Activated CD4-positive, alpha-beta T cell treated with anti-CD3 and anti-CD28 coated beads for 36 hours (primary cell): ENCODE measurements around the gene UBE2J2. TPM values are rescaled to one million over a fixed set of nuclear protein-coding genes. Genes with fewer than 3 reads are reported as not detected.

Experiments used
- ATAC-seq: fragments of 200-7000 bp; cut with Tn5 transposase; one replicate; pipeline ENCODE4 v1.10.0; 2021; ENCODE audit warnings: mild to moderate bottlenecking, moderate library complexity
- CTCF ChIA-PET: fragments of 350-600 bp; sonication (Branson Sonifier 250); formaldehyde crosslinking; loops from one replicate; lab custom pipeline; 2021; ENCODE audit warnings: antibody characterized with exemption; lab: Charles Lee
- POLR2A ChIA-PET: fragments of 350-600 bp; sonication (Branson Sonifier 250); formaldehyde crosslinking; loops from one replicate; lab custom pipeline; 2021; ENCODE audit warnings: antibody characterized with exemption, inconsistent platforms; lab: Charles Lee
- DNase-seq: peaks from one replicate; pipeline ENCODE4 v3.0.0-alpha.2; 2020
- H3K27ac Mint-ChIP-seq: one replicate; pipeline ENCODE4 v1.8.0; 2021; ENCODE audit warnings: mixed read lengths
- H3K27me3 Mint-ChIP-seq: one replicate; pipeline ENCODE4 v1.8.0; 2021; ENCODE audit warnings: mixed read lengths
- H3K36me3 Mint-ChIP-seq: one replicate; pipeline ENCODE4 v1.8.0; 2021; ENCODE audit warnings: low read depth, mixed read lengths
- H3K4me1 Mint-ChIP-seq: one replicate; pipeline ENCODE4 v1.8.0; 2021; ENCODE audit warnings: mixed read lengths
- H3K4me3 Mint-ChIP-seq: one replicate; pipeline ENCODE4 v1.8.0; 2021; ENCODE audit warnings: mild to moderate bottlenecking, moderate library complexity, mixed read lengths
- H3K9me3 Mint-ChIP-seq: one replicate; pipeline ENCODE4 v1.8.0; 2021; ENCODE audit warnings: low read depth, mixed read lengths
- intact Hi-C, 2 experiments: fragments of 100-400 bp; cut with DNase I in 1 of 2; cut with micrococcal nuclease in 1 of 2; formaldehyde crosslinking; loops; one replicate each; pipeline versions ENCODE4 v1.14.2 to v1.15.1; 2022 to 2024; cut with DNase I, micrococcal nuclease
- total RNA-seq, 2 experiments: library from RNA; stranded (reverse); gene quantifications; one replicate each; pipeline ENCODE4 v1.2.3, GENCODE V29; 2021

The UBE2J2 gene
- total RNA-seq, 2 experiments from 2014 or later, result 57.4 to 60.2 TPM

DNA sequence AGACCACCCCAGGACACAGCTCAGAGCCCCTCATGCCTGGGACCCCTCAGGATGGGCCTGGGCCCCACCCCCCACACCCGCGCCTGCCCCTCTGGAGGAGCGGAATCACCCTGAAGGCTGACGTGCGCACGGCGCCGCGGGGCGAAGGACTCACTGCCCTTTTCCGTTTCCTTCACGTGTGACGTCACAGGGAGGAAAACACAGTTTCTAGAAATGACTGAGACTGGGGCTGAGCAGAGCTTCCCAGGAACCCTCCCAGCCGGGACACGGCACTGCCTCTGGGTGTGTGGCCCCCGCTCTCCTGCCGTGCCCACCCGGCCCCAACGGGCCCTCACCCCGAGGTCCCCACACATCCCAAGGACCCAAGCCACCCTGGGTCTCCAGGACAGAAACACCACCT is 54.3 kb downstream of the UBE2J2 start:
- H3K4me3 Mint-ChIP-seq, result peak overlapping the region; percentile 66
- peak; percentile 28 for ATAC-seq
- peak; percentile 78 for DNase-seq
- H3K4me1 Mint-ChIP-seq, result peaks cover 46% of the 10 kb centered on the region
- H3K36me3 Mint-ChIP-seq, result peaks cover 71% of the 10 kb centered on the region
- peak overlapping the region; percentile 92 for H3K27ac Mint-ChIP-seq
- POLR2A ChIA-PET, result no interaction called here
- intact Hi-C loops, result loop anchor here in 1 of 2 experiments (5.0 kb wide), 1 partner anchor 53 kb away; the partner anchor contains the start of gene UBE2J2
- no peaks in the 10 kb centered on the region for H3K9me3 Mint-ChIP-seq
- no peaks in the 10 kb centered on the region for H3K27me3 Mint-ChIP-seq
- CTCF ChIA-PET, result no interaction called here

DNA sequence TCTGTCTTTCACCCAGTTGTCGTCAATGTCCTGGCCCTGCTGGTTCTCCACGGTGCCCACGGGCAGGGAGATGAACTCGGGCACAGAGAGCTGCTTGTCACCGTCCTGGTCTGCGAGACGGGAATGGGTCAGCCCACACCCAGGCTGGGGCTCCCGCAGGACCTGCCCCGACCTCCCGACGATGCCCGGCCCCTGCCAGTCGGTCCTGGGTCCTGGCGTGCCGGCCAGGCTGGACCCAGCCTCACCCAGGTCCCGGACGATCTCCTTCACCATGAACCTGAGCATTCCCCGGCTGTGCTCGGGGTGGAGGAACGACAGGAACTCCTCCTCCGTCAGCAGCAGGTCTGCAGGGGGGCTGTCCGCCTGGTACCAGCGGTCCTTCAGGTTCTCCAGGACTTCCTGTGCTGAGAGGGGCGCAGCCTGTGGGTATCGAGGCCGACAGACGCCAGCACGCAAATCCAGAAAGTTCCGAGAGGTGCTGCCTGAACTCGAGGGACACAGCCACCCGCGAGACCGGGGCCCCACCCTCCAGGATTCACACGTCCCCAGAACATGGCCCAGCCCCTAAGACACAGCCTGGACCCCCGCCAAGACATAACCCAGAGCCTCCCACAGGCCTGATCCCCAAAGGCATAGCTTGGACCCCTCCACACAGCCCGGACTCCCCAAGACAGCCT is 55.0 kb downstream of the UBE2J2 start:
- H3K4me3 Mint-ChIP-seq, result peak overlapping the region; percentile 66
- no peaks in the 10 kb centered on the region for H3K9me3 Mint-ChIP-seq
- DNase-seq (no peak), ATAC-seq (no peak)
- ChIA-PET POLR2A (interaction anchor here (0.7 kb wide), 1 partner anchor 10 kb away, joined by 4 read pairs; no protein-coding TSS in a partner anchor), CTCF (interaction anchor here (0.9 kb wide), 1 partner anchor 96 kb away, joined by 6 read pairs; no protein-coding TSS in a partner anchor)
- peaks cover 49% of the 10 kb centered on the region for H3K4me1 Mint-ChIP-seq
- H3K27ac Mint-ChIP-seq, result peak overlapping the region; percentile 92
- peaks cover 72% of the 10 kb centered on the region for H3K36me3 Mint-ChIP-seq
- intact Hi-C loops, result loop anchor here in 1 of 2 experiments (5.0 kb wide), 1 partner anchor 54 kb away; the partner anchor contains the start of gene UBE2J2
- no peaks in the 10 kb centered on the region for H3K27me3 Mint-ChIP-seq

DNA sequence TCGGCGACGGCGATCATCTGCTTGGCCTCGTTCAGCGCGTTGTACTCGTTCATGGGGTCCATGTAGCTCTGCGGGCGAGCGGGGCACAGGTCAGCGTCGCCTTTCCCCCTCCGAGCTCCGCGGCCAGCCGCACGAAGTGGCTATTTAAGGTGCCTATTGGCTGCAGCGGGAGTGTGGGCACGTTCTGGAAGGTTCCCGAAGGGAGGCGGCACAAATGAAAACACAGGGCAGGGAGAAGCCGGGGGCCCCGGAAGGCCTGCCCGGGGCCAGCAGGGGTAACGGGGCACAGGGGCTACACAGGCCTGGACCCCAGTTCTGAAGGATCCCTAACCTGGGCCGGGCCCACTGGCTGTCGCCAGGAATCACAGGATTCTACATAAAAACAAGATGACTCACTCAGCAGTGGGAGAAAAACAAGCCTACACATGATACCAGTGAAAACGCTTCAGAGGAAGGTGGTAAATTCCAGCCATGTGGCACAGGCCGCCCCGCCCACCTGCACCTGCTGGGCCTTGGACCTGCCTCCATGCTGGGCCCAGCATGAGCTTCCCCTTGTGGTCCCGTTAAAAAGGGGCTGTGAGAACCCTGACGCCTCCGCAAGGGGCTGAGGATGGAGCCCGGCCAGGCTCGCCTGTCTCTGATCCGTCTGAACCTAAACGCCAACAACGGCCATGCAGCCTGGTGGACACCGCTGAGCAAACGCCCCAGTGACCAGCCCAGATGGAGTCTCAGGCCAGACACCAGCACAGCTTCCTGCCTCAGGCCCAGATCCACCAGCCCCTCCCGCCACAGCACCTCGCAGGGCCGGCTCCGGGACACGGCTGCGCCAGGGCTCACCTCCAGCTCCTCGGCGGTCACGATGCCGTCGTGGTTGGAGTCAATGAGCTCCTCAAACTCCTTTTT is 55.8 kb downstream of the UBE2J2 start:
- peak overlapping the region; percentile 66 for H3K4me3 Mint-ChIP-seq
- intact Hi-C loops, result loop anchor here (1.0 to 5.0 kb wide), 3 partner anchors 17 to 54 kb away; partner anchors contain the start of gene UBE2J2 (in 1 of the 2)
- H3K36me3 Mint-ChIP-seq, result peaks cover 68% of the 10 kb centered on the region
- H3K27me3 Mint-ChIP-seq, result no peaks in the 10 kb centered on the region
- peak; percentile 4 for ATAC-seq
- ChIA-PET CTCF (interaction anchor here (0.6 to 1.6 kb wide), 3 partner anchors 12 to 225 kb away, joined by 3 to 6 read pairs (median 6); partner anchors contain the start of gene TNFRSF18), POLR2A (interaction anchor here (0.7 kb wide), 1 partner anchor 10 kb away, joined by 4 read pairs; no protein-coding TSS in a partner anchor)
- H3K4me1 Mint-ChIP-seq, result peaks cover 49% of the 10 kb centered on the region
- DNase-seq, result peak; percentile 77
- no peaks in the 10 kb centered on the region for H3K9me3 Mint-ChIP-seq
- H3K27ac Mint-ChIP-seq, result peak overlapping the region; percentile 92

DNA sequence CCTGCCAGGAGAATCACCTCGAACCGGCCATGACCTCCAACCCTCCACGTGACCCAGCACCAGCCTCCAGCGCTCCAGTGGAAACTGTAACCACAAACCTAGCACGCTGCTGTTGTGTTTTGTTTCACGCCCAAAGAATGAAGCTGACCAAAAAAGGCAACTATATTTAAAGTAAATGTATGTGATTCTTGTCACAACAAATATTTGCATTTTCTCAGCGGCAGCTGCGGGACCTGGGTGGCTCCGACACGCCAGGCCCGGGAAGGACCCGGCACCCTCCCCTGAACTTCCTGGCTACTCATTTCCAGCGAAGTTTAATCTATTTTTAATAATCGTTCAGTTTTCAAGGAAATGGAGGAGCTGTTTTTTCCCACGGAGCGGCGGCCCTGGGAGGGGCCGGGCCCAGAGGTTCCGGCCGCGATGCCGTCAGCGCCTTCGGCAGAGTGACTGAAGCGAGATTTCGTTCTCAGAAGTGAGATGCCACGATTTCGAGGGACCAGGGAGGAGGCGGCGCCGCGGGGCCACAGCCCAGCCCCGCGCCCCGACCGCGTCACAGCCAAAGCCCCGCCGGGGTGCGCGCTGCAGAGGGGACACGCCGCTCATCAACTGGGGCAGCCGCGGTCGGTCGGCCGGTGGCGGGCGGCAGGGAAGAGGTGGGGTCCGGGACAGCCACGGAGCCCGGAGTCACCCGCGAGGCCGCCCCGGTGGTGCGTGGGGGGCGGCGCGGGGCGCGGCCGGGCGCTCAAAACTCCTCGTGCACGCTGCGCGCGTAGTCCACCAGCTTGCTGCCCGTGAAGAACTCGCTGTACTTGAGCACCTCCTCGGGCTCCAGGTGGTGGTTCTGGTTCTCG is 56.7 kb downstream of the UBE2J2 start:
- Mint-ChIP-seq H3K4me3 (peak overlapping the region; percentile 73), H3K27me3 (no peaks in the 10 kb centered on the region), H3K4me1 (peaks cover 49% of the 10 kb centered on the region), H3K27ac (peak overlapping the region; percentile 94), H3K36me3 (peaks cover 68% of the 10 kb centered on the region), H3K9me3 (no peaks in the 10 kb centered on the region)
- CTCF ChIA-PET, result interaction anchor here (0.6 to 1.6 kb wide), 2 partner anchors 11 to 224 kb away, joined by 3 to 6 read pairs; partner anchors contain the start of gene TNFRSF18
- POLR2A ChIA-PET, result interaction anchor here (0.7 kb wide), 2 partner anchors 9 to 75 kb away, joined by 3 read pairs; no protein-coding TSS in a partner anchor
- DNase-seq (peak; percentile 76), ATAC-seq (peak; percentile 16)
- intact Hi-C loops, result loop anchor here (1.0 to 5.0 kb wide), 3 partner anchors 16 to 55 kb away; partner anchors contain the start of gene UBE2J2 (in 1 of the 2)

DNA sequence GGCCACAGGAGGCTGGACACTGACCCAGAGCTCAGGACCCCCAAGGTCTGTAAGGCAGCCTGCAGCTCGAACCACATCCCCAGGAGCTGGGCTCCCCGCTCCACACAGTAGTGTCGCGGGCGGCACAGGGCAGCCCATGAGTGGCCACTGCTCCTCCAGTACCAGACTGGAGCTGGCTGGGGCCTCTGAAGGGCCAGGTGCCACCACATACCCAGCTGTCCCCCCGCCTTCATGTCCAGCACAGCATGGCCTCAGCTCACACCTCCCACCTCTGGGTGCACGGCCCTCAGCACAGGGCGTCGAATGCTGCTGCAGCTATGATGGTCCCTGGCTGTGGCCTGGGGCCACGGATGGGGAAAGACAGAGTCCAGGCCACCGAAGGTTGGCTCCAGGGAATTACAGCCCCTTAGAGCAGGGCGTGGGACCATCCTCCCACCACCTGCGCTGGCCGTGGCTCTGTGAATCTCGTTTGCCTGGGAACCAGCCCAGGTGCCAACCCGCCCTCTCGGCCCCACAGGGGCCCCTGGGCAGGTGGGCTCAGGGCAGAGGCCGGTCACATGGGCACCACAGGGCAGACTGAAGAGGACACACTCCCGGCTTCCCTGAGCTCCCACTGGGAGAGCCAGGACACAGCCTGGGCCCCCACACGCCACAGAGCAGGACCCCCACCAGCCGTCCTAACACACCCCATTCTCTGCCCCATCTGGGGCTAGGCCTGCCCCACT is 57.6 kb downstream of the UBE2J2 start:
- ATAC-seq (no peak), DNase-seq (peak; percentile 19)
- intact Hi-C loops, result loop anchor here (2.0 to 5.0 kb wide), 3 partner anchors 19 to 93 kb away; partner anchors contain the start of gene UBE2J2 (in 1 of the 2)
- POLR2A ChIA-PET, result no interaction called here
- Mint-ChIP-seq H3K36me3 (peaks cover 66% of the 10 kb centered on the region), H3K27ac (peak overlapping the region; percentile 94), H3K9me3 (no peaks in the 10 kb centered on the region), H3K4me3 (peak overlapping the region; percentile 73), H3K27me3 (no peaks in the 10 kb centered on the region), H3K4me1 (peaks cover 50% of the 10 kb centered on the region)
- CTCF ChIA-PET, result interaction anchor here (0.6 kb wide), 1 partner anchor 158 kb away, joined by 3 read pairs; no protein-coding TSS in a partner anchor

DNA sequence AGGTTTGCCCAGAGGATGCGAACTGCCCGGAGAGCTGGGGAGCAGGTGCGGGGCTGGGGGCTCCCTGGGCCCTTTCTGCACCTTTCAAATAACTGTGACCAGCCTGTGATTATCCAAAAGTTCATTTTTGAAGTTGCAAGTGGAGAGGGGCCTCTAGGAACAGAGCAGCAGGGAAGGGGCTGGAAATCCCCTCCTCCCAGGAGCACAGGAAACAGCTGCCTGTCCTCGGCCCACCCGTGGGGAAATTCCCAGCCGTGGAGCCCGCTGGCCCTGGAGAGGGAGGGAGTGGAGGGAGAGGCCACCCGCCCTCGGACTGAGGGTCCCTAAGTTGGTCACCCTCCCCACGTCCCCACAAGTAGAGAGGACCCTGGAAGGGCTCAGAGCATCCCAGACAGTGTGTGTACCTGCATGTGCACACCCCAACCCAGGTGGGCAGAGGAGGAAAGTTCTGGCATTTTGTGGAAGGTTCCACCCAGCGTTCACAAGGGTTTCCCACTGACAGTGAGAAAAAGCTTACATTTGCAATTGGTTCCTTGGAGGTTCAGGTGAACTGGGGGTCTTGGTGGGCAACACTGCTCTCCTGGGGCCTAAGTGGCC is 58.5 kb downstream of the UBE2J2 start:
- ChIA-PET CTCF (interaction anchor here (0.6 kb wide), 1 partner anchor 11 kb away, joined by 3 read pairs; no protein-coding TSS in a partner anchor), POLR2A (no interaction called here)
- H3K9me3 Mint-ChIP-seq, result no peaks in the 10 kb centered on the region
- peak overlapping the region; percentile 87 for H3K27ac Mint-ChIP-seq
- no peak for DNase-seq
- H3K36me3 Mint-ChIP-seq, result peaks cover 66% of the 10 kb centered on the region
- peaks cover 48% of the 10 kb centered on the region for H3K4me1 Mint-ChIP-seq
- intact Hi-C loops, result loop anchor here (2.0 to 5.0 kb wide), 2 partner anchors 57 to 92 kb away; partner anchors contain the start of gene UBE2J2 (in 1 of the 2)
- peak overlapping the region; percentile 73 for H3K4me3 Mint-ChIP-seq
- no peak for ATAC-seq
- H3K27me3 Mint-ChIP-seq, result no peaks in the 10 kb centered on the region

DNA sequence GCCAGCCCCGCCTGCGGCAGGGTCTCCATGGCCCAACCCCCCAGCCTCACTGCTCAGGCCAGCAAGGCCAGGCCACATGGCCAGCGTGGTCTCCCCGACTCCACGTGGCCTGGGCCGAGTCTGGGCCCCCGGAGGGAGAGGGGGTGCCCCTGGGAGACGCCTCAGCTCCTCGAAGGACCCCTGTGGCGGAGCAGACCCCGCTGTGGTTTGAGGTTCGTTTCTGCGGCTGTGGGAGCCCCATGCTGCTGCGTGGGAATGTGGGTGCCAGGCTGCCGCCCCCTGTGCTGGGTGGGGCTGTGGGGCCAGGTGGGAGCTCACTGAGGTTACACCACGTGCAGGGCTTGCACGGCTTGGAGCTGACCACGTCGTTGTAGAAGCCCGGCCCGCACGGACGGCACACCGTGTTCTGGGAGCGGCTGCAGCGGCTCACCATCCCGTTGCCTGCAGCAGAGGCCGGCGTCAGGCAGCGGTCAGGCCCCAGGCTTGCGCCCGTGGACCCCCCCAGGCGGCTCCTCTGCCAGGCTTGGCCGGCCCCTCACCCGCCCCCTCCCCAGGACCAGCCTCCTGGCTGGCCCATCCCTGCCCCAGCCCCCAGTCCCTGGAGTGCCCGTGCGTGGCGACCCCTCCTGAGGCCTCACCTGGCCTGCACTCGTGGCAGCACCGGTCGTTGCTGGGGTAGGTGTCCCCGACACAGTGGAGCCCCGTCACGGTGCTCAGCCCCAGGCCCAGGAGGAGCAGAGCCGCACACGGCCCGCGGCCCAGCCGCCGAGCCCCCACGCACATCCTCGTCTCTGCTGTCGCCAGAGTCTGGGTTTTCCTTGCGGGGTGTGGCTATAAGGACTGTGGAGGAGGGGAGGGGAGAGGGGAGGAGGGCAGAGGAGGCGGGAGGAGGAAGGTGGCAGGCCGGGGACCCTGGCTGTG is 60.0 kb downstream of the UBE2J2 start, which contains the start of gene TNFRSF4:
Gene TNFRSF4, minus strand, starts transcription at position 809 of the 921 bp plus-strand sequence. Its CDS starts 26 bp downstream, at position 783.
- peaks cover 50% of the 10 kb centered on the region for H3K4me1 Mint-ChIP-seq
- intact Hi-C loops, result loop anchor here (1.0 to 2.0 kb wide), 2 partner anchors 19 to 91 kb away; partner anchors contain the start of genes B3GALT6 (in 1 of the 2) and SDF4 (in 1 of the 2)

DNA sequence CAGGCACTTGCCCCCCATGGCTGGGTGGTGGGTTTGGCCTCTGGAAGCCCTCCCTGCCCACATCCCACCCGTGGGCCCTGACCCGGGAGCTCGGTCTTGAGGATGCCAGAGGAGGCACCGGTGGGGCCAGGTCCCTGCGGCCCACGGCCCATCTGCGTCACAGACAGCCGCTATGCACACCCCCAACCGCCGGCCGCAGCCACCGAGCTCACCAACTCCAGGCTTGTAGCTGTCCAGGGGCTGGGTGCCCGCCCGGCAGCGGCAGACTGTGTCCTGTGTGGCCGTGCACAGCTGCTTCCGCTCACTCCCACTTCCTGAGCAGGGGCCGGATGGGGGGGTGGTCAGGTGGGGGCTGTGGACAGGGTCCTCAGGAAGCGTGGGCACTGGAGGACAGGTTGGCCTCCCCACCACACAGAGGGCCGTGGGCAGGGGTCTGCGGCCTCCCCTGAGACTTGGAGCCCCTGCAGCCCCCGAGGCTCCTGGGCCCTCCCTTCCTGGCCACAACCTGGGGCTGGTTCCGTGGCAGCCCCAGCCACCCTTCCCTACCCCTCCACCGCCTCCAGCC is 60.8 kb downstream of the UBE2J2 start:
- no peak for ATAC-seq
- Mint-ChIP-seq H3K9me3 (no peaks in the 10 kb centered on the region), H3K4me1 (peaks cover 51% of the 10 kb centered on the region), H3K27me3 (no peaks in the 10 kb centered on the region), H3K4me3 (peak overlapping the region; percentile 73), H3K36me3 (peaks cover 54% of the 10 kb centered on the region), H3K27ac (no peak overlapping the region)
- ChIA-PET POLR2A (interaction anchor here (0.8 kb wide), 1 partner anchor 65 kb away, joined by 4 read pairs; no protein-coding TSS in a partner anchor), CTCF (no interaction called here)
- intact Hi-C loops, result no loop called here
- peak; percentile 70 for DNase-seq

More for the DNA sequence above, 60.0 kb downstream of the UBE2J2 start, which contains the start of gene TNFRSF4:
- ChIA-PET POLR2A (interaction anchor here (0.8 kb wide), 1 partner anchor 64 kb away, joined by 4 read pairs; no protein-coding TSS in a partner anchor), CTCF (interaction anchor here (0.7 kb wide), 1 partner anchor 1018 kb away, joined by 4 read pairs; no protein-coding TSS in a partner anchor)
- no peaks in the 10 kb centered on the region for H3K27me3 Mint-ChIP-seq
- no peaks in the 10 kb centered on the region for H3K9me3 Mint-ChIP-seq
- peak; percentile 25 for ATAC-seq
- peak within 1 kb of the TSS; percentile 87 for H3K27ac Mint-ChIP-seq
- H3K4me3 Mint-ChIP-seq, result peak within 1 kb of the TSS; percentile 73
- peaks cover 60% of the 10 kb centered on the region for H3K36me3 Mint-ChIP-seq
- DNase-seq, result peak; percentile 71
